ENCODE measurements around the gene NADSYN1.

- no peak for TF ChIP-seq CTCF (IDR thresholded peaks at IDR 0.05)
- no peak for TF ChIP-seq POLR2A (IDR thresholded peaks at IDR 0.05)
Measured at GRCh38 chr11:71447791-71448256, 5.2 kb upstream of the NADSYN1 start.
